HG02642 (cell line): Measurements from ENCODE around the gene BEAN1.
"Not testable (repeated sequence)": the region's sequence is repeated elsewhere in the genome, so short reads cannot be mapped to it uniquely, and the experiment has no call there.

Experiments
- ATAC-seq: cut with Tn5 transposase; IDR thresholded peaks from one replicate; pipeline ENCODE4 v1.9.1; 2021; ENCODE audit warnings: mild to moderate bottlenecking; ENCODE audit not compliant: unreplicated experiment, poor library complexity

The BEAN1 gene

DNA sequence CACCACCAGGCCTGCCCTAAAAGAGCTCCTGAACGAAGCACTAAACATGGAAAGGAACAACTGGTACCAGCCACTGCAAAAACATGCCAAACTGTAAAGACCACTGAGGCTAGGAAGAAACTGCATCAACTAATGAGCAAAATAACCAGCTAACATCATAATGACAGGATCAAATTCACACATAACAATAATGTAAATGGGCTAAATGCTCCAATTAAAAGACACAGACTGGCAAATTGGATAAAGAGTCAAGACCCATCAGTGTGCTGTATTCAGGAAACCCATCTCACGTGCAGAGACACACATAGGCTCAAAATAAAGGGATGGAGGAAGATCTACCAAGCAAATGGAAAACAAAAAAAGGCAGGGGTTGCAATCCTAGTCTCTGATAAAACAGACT, 70.8 kb downstream of the BEAN1 start:
- not testable (repeated sequence) for ATAC-seq

DNA sequence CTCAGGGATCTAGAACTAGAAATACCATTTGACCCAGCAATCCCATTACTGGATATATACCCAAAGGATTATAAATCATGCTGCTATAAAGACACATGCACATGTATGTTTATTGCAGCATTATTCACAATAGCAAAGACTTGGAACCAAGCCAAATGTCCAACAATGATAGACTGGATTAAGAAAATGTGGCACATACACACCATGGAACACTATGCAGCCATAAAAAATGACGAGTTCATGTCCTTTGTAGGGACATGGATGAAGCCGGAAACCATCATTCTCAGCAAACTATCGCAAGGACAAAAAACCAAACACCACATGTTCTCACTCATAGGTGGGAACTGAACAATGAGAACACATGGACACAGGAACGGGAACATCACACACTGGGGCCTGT, 74.5 kb downstream of the BEAN1 start:
- not testable (repeated sequence) for ATAC-seq

DNA sequence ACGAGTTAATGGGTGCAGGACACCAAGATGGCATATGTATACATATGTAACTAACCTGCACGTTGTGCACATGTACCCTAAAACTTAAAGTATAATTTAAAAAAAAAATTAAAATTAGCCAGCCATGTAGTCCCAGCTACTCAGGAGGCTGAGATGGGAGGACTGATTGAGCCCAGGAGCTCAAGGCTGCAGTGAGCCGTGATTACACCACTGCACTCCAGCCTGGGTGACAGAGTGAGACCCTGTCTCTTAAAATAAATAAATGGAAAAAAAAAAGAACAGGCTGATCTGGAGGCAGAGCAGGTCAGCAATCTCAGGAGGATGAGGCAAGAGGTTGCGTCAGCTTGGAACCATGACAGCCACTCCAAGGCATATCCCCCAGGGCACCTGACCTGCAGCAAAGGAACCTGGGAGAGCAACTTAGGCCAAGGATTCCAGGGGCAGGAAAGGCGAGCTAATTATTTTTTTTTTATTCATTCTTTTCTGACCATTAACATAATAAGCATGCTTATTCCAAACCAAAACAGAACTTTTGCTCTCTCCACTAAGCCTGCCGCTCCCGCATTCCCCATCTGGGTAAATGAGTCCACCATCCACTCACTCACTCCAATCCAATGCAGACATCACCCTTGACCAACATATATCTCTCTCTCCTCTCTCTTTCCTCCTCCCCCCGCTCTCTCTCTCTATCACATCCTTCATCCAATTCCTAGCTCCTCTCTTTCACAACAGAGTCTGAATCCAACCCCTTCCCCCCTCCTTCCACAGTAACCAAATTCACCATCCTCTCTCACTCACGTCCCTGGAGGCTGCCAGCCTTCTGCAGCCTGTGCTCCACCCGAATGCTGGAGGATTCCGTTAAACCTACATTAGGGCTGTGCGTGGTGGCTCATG, 75.2 kb downstream of the BEAN1 start:
- ATAC-seq = no peak

DNA sequence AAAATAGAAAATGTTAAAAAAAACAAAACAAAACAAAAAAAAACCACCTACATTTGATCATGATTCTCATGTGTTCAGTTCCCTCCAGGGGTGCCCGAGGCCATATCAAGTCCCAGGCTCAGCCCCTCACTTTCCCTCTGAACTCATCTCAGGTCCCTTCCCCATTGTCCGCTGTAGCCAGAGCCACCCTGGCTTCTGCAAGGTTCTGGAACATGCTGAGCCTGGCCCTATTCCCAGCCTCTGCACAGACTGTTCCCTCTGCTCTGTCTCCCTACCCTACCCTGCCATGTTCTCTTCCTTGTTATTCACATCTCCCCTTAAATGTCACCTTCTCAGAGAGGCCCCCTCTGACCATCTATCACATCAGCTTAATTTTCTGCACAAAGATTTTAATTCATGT, 75.9 kb downstream of the BEAN1 start:
- ATAC-seq = no peak

DNA sequence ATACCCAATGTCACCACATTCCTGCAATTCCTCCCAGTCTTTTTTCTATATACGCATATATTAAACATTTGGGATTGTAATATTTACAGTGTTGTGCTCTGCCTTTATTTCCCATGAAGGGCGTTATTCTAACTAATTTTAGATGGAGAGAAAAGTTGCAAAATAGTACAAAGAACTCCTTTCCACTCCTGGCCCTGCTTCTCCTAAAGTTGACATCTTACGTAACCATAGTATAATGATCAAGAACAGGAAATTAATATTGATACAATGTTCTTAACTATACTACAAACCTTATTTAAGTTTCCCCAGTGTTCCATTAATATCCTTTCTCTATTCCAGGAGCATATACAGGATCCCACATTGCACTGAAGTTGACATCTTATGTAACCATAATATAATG, 76.5 kb downstream of the BEAN1 start:
- ATAC-seq = no peak

DNA sequence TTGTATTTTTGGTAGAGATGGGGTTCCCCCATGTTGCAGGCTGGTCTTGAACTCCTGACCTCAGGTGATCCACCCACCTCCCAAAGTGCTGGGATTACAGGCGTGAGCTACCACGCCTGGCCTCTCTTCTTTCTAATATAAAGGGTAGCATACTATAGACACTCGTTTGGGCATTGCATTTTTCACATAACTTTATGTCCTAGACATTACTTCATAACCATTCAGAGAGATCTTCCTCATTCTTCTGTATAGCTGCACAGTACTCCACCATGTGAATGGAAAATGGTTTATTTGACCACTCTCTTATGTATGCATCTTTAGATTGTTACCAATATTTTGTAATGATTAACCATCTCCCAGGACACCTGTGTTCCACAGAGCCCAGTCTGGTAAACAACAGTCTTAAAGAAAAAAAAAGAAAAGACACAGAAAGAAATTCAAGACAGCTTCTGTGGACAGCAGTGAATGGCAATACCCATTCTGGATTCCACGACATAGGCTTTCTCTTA, 80.7 kb downstream of the BEAN1 start:
- no peak for ATAC-seq

DNA sequence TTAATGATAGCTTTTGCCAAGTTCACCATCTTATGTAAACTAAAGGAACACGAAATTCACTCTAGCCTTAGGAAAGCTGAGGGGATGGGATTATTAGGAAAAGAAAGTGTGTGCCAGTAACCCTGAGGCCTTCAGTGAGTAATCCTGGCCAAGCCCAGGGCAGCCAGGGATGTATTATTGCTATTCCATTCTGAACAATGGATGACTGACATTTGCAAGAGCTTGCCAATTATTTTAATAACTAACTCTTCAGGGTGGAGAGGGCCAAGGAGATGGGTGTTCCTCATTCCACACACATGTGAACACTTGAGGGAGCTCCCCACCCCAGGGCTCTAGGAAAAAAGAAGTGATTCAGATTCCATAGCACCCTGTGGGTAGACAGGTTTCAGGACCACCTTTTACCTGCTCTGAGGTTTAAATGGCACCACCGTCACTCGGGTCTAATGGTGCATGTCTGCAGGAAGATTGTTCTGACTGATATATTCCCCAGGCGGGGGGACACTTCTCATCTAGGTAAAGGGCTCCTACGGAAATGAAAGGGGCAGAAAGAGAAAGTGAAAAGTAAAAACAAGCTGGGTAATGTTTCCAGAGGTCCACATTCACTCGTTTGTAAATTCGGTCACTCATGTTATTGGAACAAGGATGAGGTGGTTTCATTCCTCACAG, 81.3 kb downstream of the BEAN1 start:
- ATAC-seq = peak; percentile 63

DNA sequence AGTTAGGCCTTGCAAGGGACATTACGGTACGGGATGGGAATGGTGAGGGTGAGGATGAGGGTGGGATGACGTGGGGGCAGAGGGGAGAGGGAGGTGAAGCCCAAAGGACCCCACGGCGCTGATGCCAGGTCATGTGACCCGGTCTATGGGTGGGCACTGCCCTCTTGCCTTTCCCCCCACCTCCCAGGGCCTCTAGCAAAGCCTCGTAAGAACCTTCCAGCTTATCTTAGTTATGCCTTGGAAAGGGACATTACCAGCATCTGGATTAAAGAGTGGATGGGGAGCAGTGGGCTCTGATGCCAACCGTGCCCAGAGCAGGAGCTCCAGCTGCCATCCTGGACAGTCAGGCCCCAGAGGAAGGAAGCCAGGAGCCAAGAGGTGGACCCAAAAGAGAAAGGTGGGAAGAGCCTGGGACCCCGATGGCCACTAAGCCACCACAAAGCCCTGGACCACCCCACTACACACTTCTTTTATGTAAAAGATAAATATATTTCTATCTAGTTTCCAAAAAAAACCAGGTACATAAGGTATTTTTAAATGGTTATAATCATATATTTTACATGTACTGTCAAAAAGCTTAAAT, 81.9 kb downstream of the BEAN1 start:
- ATAC-seq = no peak

DNA sequence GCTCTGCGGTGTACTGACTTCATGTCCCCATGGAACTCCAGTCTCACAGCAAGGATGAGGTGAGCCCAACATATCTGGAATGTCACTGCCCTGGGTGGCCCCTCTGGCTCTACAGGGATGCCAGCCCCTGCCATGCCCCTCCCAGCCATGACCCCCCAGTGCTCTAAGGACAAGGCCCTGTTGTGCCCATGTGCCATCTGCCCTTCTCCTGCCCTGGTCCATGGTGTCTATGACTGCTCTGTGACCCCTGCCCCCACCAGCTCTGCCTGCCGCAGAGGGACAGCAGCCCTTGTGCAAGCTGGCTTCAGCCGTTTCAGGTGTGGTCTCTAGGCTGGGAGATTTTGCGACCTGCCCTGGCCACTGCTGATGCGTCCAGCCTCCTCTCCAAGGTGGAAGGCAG, 82.5 kb downstream of the BEAN1 start:
- no peak for ATAC-seq

DNA sequence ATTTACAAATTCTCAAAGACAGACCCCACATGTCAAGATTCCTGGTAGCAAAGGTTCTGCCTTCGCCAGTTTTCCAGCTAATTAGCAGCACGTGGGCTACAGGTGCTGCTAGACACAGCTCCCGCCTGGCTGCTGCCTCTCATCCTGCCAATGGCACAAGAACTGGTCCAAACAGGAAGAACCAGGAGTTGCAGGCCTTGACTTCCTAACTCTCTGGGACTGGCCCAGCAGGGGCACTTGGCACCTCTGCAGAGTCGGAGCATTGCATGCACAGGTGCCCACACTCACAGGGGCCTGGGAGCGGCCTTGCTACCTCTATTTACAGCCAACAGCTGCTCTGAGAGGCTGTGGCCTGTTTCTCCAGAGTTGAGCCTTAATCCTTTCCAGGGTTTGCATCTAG, 83.2 kb downstream of the BEAN1 start:
- ATAC-seq = no peak

DNA sequence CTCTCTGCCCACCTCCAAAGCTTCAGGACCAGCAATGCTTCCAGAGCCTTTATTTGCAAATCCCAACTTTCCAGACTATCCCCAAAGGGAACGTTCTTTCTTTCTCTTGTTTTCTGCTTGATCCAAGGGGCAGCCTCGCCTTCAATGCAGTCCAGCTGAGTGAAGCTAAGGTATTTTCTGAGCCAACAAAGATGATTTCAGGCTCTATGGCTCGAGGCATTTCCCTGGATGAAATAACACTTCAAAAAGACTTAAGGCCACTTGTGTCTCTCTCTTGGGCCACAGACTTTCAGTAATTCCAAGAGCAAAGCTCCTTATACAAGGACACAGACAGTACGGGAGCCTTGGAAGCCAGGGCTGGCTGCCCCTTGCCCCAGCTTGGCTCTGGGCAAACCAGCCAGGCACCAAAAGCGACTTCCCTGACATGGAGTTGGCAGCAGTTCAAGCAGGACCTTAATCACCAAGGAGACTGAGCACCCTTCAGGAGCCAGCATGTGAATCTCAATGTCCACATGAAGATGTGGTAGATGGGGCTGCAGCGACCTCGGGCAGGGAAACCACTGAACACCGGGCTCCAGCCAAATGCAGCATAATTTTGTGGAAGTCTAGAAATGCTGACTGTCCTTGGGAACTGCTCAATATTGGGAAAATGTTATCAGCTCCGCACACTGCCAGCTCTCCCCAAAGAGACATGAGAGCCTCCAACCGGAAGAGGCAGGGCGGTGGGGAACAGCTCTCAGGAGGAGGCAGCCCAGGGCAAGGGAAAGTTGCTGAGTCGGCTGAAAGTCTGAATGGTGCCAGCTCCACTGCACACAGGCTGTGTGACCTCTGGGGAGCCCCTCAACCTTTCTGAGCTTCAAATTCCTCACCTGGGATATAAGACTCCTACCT, 83.9 kb downstream of the BEAN1 start:
- no peak for ATAC-seq

DNA sequence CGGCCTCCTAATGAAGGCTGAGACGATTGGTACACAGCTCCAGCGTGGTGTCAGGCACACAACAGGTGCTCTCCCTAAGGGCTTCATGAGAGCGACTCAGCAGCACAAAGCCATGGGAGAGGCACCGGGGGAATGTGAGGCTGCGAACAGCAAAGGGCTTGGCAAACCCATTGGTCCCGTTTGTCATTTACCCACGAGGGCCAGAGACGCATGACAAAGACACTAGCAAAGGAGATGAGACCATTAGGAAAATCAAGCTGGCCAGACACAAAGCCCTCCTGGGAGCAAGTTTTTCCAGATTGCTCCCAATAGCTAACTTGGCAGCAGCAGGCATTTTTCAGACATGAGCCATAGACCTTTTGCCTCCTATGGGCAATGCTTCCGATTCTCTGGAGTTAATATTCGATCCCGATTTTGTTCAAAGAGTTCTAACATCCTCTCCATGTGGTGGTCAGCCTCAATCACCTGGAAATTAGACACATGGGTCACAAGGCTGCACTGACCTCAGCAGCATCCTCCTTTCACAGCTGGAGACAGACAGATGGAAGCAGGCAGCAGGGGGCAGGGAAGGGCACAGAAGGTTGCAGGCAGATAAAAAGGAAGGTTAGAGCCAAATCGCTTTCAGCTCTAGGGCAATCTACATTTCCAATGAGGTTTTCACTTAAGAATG, 84.6 kb downstream of the BEAN1 start:
- ATAC-seq = no peak

DNA sequence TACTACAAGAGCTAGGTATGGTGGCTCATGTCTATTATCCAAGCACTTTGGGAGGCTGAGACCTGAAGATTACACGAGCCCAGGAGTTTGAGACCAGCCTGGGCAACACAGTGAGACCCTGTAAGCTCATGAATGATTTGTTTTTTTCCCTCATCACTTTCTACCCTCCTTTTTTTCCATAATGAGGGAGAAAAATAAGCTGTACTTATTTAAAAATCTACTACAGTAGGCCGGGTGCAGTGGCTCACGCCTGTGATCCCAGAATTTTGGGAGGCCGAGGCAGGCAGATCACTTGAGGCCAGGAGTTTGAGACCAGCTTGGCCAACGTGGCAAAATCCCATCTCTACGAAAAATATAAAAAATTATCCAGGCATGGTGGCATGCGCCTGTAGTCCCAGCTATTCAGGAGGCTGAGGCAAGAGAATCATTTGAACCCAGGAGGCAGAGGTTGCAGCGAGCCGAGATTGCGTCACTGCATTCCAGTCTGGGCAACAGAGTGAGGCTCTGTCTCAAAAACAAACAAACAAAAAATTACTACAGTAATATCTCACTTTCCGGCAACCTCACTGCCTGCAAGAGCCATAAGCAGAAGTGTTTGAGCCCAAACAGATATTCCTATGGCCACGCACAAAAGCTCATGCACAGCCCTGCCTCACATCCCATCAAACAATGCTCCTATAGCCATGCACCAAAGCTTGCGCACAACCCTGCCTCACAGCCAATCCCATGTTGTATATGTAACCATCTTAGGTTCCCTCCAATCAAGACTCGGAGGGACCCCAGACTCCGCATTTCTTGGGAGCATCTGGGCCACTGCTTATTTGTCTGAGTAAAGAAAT, 85.4 kb downstream of the BEAN1 start:
- ATAC-seq = no peak

DNA sequence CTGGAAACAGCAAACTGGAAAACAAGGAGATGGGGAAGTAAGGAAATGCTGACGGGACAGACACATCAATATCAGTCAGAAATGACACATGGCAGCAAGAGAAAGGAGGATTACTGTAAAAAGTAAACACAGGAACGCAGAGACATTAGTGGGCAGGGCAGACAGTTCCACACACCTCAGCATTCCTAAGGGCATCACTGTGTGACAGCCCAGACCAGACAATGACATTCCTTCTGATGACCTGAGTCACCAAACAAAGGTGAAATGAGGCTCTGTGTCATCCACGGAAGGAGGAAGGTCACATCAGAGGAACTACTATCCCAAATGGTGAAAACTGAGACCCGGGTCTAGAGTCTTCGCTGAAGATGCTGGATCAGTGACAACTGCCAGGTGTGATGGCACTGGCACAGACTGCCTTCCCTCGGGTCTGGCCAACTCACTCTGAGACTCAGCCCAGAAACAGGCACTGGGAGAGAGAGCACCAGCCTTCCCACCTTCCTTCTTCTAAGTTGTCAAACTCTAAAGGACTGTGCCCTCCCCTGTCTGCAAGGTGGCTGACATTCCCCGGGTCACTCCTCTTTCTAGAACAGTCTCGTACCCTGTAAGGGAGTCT, 86.1 kb downstream of the BEAN1 start:
- ATAC-seq = no peak

DNA sequence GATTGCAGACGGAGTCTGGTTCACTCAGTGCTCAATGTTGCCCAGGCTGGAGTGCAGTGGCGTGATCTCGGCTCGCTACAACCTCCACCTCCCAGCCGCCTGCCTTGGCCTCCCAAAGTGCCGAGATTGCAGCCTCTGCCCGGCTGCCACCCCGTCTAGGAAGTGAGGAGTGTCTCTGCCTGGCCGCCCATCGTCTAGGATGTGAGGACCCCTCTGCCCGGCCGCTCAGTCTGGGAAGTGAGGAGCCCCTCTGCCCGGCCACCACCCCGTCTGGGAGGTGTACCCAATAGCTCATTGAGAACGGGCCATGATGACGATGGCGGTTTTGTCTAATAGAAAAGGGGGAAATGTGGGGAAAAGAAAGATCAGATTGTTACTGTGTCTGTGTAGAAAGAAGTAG, 87.3 kb downstream of the BEAN1 start:
- ATAC-seq = not testable (repeated sequence)

DNA sequence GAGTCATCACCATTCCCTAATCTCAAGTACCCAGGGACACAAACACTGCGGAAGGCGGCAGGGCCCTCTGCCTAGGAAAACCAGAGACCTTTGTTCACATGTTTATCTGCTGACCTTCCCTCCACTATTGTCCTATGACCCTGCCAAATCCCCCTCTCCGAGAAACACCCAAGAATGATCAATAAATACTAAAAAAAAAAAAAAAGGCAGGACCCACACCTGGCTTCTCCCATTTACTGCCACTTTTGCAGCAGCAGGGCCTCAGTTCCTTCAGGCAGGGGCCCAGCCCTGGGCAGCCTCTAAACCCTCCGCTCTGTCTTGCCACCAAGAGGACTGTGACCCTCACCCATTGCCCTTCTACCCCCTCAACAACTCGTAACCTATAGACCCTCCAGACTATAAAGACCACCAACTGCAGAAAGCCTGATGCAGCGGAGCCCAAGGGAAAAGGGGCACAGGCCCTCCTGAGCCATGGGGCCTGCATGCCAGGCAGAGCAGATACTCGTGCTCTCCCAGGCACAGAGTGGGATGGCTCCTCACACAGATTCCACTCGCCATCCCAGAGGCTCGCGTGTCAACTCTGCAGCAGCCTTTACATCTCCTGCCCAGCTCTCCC, 88.0 kb downstream of the BEAN1 start:
- not testable (repeated sequence) for ATAC-seq

DNA sequence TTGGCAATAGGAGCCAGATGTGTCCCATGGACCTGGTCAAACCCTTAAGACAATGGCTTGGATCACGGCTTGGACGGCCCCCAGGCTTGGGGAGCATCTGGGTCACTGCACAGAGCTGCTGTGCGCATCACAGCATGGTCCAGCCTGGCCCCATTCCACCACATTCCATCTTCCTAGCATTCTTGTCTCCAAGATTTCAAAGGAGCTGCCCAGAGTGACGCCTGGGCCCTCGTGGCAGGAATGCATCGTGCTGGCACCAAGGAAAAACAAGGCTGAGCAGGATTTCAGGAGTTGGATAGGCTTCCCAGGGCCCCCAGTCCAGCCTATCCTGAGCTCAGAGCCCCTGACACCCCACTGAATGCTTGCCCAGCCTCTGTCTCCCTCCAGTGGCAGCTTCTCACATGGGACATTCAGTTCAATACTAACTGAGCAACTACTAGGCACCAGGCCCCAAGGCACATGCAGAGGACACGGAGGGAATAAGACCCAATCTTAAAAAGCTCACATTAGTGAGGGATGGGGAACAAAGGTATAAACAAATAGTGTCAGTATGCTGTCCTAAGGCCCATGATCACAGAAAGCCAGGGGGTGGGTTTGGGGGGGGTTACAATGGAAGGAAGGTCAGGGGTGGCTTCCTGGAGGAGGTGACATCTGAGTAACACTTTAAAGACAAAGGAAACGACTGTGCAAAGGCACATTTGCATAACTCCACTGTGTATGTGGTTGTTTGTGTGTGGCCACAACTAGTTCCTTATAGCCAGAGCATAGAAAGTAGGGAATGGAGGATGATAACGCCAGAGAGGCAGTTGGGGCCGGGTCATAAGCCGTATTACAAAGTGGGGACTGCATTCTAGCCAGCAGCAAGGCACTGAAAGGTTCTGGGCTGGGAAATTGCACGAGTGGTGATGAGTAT, 88.8 kb downstream of the BEAN1 start:
- no peak for ATAC-seq
